C4-2B (cell line): ENCODE results near the gene TEX14.

ENCODE experiments used
- CTCF ChIP-seq: fragments of 450-650 bp; conservative IDR thresholded peaks from 2 replicates; pipeline ENCODE4 v1.5.1; 2017; ENCODE audit warnings: mild to moderate bottlenecking
- ZFX ChIP-seq: fragments of 450-650 bp; IDR thresholded peaks from 2 replicates; pipeline ENCODE4 v1.6.1; 2017

- no peak for TF ChIP-seq CTCF
- no peak for TF ChIP-seq ZFX
These were observed 175.0 kb downstream of the TEX14 start for GRCh38 chr17:58516644-58517377.
